Endodermal cell (in vitro differentiated cells): ENCODE data around the gene GXYLT2. TPM values are rescaled to one million over a fixed set of nuclear protein-coding genes. Genes with fewer than 3 reads are reported as not detected.
A peak's percentile ranks its signal among the peaks of the same experiment; 100 is the strongest.

Experiments used
- DNase-seq: peaks from one replicate; pipeline ENCODE4 v3.0.0-alpha.2; 2017
- H3K27ac ChIP-seq: 2 replicates; pipeline ENCODE4 v1.5.1; 2013; ENCODE audit warnings: mild to moderate bottlenecking, low read depth, low read length, moderate library complexity
- H3K27me3 ChIP-seq: 2 replicates; pipeline ENCODE4 v1.6.1; 2013; ENCODE audit warnings: mild to moderate bottlenecking, low read length, moderate library complexity; ENCODE audit not compliant: insufficient read depth, control insufficient read depth, poor library complexity, severe bottlenecking
- H3K36me3 ChIP-seq: 2 replicates; pipeline ENCODE4 v1.7.0; 2013; ENCODE audit warnings: mild to moderate bottlenecking, low read length, moderate library complexity; ENCODE audit not compliant: control insufficient read depth, insufficient read depth
- H3K4me1 ChIP-seq: one replicate; pipeline ENCODE4 v1.7.0; 2013; ENCODE audit warnings: low read length; ENCODE audit not compliant: control insufficient read depth, insufficient read depth
- H3K4me3 ChIP-seq: 2 replicates; pipeline ENCODE4 v1.5.1; 2013; ENCODE audit warnings: mild to moderate bottlenecking, low read length, moderate library complexity
- H3K9ac ChIP-seq: 2 replicates; pipeline ENCODE4 v1.6.1; 2013; ENCODE audit warnings: mild to moderate bottlenecking, low read length, moderate library complexity; ENCODE audit not compliant: poor library complexity, severe bottlenecking; ENCODE audit errors: extremely low read depth
- H3K9me3 ChIP-seq: 2 replicates; pipeline ENCODE4 v1.6.1; 2013; ENCODE audit warnings: mild to moderate bottlenecking, low read length, moderate library complexity; ENCODE audit not compliant: control insufficient read depth
- H3K27ac Mint-ChIP-seq: 2 replicates; pipeline ENCODE4 v1.8.0; 2020; ENCODE audit warnings: mixed read lengths
- H3K27me3 Mint-ChIP-seq: 2 replicates; pipeline ENCODE4 v1.8.0; 2021; ENCODE audit warnings: mild to moderate bottlenecking, mixed read lengths; ENCODE audit not compliant: insufficient read depth
- H3K36me3 Mint-ChIP-seq: 2 replicates; pipeline ENCODE4 v1.8.0; 2020; ENCODE audit warnings: low read depth, mixed read lengths
- H3K4me1 Mint-ChIP-seq: 2 replicates; pipeline ENCODE4 v1.8.0; 2020; ENCODE audit warnings: mixed read lengths
- H3K4me3 Mint-ChIP-seq: 2 replicates; pipeline ENCODE4 v1.8.0; 2020; ENCODE audit warnings: mild to moderate bottlenecking, moderate library complexity, mixed read lengths
- H3K9me3 Mint-ChIP-seq: 2 replicates; pipeline ENCODE4 v1.8.0; 2020; ENCODE audit warnings: mild to moderate bottlenecking, mixed read lengths
- CTCF ChIP-seq: fragments of 200-600 bp; sonication (generic); conservative IDR thresholded peaks from 2 replicates; pipeline ENCODE4 v1.5.0; 2021; ENCODE audit warnings: antibody characterized with exemption, mild to moderate bottlenecking
- WGBS, 2 experiments: methylation state at CpG; one replicate each; pipeline versions ENCODE4 v1.1.5 to v1.1.7; 2013; ENCODE audit warnings: missing lambda C conversion rate in 2 of 2, mixed read lengths in 1 of 2; ENCODE audit not compliant: insufficient coverage in 1 of 2, insufficient read length in 1 of 2; 5-methylcytosine and 5-hydroxymethylcytosine counted together
- total RNA-seq, 2 donors: library from RNA; stranded (reverse); fragmentation: NEBNext Ultra II Directional in 1 of 2; extraction: Animal tissue kit (Norgen Biotek cat#: 25700) in 1 of 2; gene quantifications; 2 replicates in 1 of 2; 3 replicates in 1 of 2; pipeline ENCODE4 v1.2.1, GENCODE V29; 2021

The GXYLT2 gene
- total RNA-seq, 2 donors from 2014 or later = 7.0 to 14.3 TPM

- no peak overlapping the region for H3K4me3 Mint-ChIP-seq
- H3K9me3 Mint-ChIP-seq = no peaks in the 10 kb centered on the region
- H3K27me3 Mint-ChIP-seq = no peaks in the 10 kb centered on the region
- Histone ChIP-seq H3K27ac (no peak overlapping the region), H3K9me3 (no peaks in the 10 kb centered on the region), H3K27me3 (no peaks in the 10 kb centered on the region), H3K36me3 (no peaks in the 10 kb centered on the region), H3K4me1 (no peaks in the 10 kb centered on the region), H3K4me3 (no peak overlapping the region), H3K9ac (no peak overlapping the region)
- no peak for DNase-seq
- no peaks in the 10 kb centered on the region for H3K4me1 Mint-ChIP-seq
- TF ChIP-seq CTCF = no peak
- peaks cover 2% of the 10 kb centered on the region for H3K36me3 Mint-ChIP-seq
- WGBS, 2 experiments = 82 to 97% methylated on average over 4 to 13 of the region's 14 CpGs
- no peak overlapping the region for H3K27ac Mint-ChIP-seq
Observed at GRCh38 chr3:72914383-72914782, 26.5 kb downstream of the GXYLT2 start.

GRCh38 chr3:72916250-72916649 is 28.4 kb downstream of the GXYLT2 start:
- no peak overlapping the region for H3K27ac ChIP-seq
- H3K4me3 Mint-ChIP-seq = no peak overlapping the region
- no peak overlapping the region for H3K4me3 ChIP-seq
- no peaks in the 10 kb centered on the region for H3K4me1 ChIP-seq
- H3K9me3 ChIP-seq = no peaks in the 10 kb centered on the region
- H3K36me3 Mint-ChIP-seq = peaks cover 2% of the 10 kb centered on the region
- H3K9me3 Mint-ChIP-seq = no peaks in the 10 kb centered on the region
- no peak overlapping the region for H3K9ac ChIP-seq
- no peak for TF ChIP-seq CTCF
- no peak overlapping the region for H3K27ac Mint-ChIP-seq
- H3K27me3 Mint-ChIP-seq = no peaks in the 10 kb centered on the region
- no peaks in the 10 kb centered on the region for H3K27me3 ChIP-seq
- no peaks in the 10 kb centered on the region for H3K4me1 Mint-ChIP-seq
- H3K36me3 ChIP-seq = no peaks in the 10 kb centered on the region
- peak; percentile 8 for DNase-seq
- WGBS, 2 experiments = 72 to 100% methylated on average over 2 of the region's 2 CpGs

GRCh38 chr3:72919520-72919919 is 31.7 kb downstream of the GXYLT2 start:
- Histone ChIP-seq H3K4me3 (no peak overlapping the region), H3K4me1 (no peaks in the 10 kb centered on the region), H3K27me3 (no peaks in the 10 kb centered on the region), H3K27ac (no peak overlapping the region), H3K9ac (no peak overlapping the region), H3K9me3 (no peaks in the 10 kb centered on the region), H3K36me3 (no peaks in the 10 kb centered on the region)
- no peaks in the 10 kb centered on the region for H3K27me3 Mint-ChIP-seq
- no peak overlapping the region for H3K4me3 Mint-ChIP-seq
- H3K36me3 Mint-ChIP-seq = peaks cover 3% of the 10 kb centered on the region
- H3K9me3 Mint-ChIP-seq = no peaks in the 10 kb centered on the region
- WGBS, 2 experiments = 97 to 98% methylated on average over 7 to 8 of the region's 8 CpGs
- DNase-seq = no peak
- no peaks in the 10 kb centered on the region for H3K4me1 Mint-ChIP-seq
- TF ChIP-seq CTCF = no peak
- H3K27ac Mint-ChIP-seq = no peak overlapping the region
